ENCODE measurements around the gene TEDDM1. TPM values are rescaled to one million over a fixed set of nuclear protein-coding genes. Genes with fewer than 3 reads are reported as not detected.
A peak's percentile ranks its signal among the peaks of the same experiment; 100 is the strongest.
"Not testable (repeated sequence)": the region's sequence is repeated elsewhere in the genome, so short reads cannot be mapped to it uniquely, and the experiment has no call there.

TEDDM1 gene
- total RNA-seq, 2 donors from 2014 or later, result not detected

- intact Hi-C loops (cut with DNase I), result no loop called here
- ATAC-seq (no peak), DNase-seq (no peak)
These were observed 14.3 kb downstream of the TEDDM1 start for GRCh38 chr1:182385885-182386853.

DNA sequence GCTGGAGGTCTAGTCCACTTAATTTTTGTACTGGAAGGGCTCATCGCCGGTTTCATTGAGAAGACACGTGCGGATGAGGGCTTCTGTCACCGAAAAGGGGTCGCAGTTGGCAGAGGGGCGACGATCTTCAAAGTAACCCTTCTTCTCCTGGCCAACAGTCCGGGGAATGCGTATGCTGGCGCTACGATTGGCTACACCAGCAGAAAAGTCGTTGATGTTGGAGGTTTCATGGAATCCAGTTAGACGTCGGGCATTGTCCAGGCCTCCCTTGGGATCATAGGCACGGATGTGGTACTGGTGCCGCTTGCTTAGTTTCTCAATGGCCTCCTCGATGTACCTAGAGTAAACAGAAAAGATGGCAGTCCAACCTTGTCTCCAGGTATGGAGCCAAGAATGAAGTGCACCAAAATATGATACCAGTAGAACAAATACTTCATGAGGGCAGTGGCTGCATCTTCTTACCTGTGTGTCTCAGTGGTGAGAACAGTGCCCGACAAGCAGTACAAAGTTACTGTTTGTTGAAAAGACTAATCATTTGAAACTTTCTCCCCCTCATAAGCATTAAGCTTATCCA lies 16.0 kb downstream of the TEDDM1 start:
- DNase-seq (no peak), ATAC-seq (no peak)
- intact Hi-C loops (cut with DNase I), result no loop called here

- DNase-seq, result no peak
- no peak for ATAC-seq
- intact Hi-C loops (cut with DNase I), result no loop called here
These were observed 16.5 kb downstream of the TEDDM1 start for GRCh38 chr1:182383934-182384333.

DNA sequence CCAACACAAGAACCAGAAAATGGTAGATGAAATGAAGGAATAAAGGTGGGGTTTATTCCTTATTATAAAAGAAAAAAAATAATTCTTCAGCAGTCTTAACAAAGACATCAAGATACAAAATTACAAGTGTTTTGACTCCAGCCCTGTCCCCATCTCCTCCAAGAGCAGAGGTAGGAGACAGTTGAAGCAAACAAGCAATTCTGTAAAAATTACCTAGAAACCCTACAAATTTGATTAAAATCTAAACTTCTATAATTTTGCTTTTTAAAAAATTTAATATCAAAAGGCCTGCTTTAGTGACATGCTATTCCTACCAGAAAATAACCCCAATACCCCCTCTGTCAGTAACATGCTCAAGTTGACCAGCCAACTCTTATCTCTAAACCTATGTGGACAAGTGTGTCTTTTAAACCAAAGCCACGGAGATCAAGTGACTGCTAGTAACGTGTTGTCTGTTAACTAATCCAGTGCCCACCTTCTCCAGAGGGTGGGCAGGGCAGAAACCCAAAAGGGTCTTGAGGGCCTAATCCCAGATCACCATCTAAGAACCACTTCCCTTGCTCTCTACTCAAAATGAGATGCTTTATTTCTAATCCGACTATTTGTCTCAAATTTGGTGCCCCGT lies 17.3 kb downstream of the TEDDM1 start:
- DNase-seq, result no peak
- intact Hi-C loops (cut with DNase I), result no loop called here
- no peak for ATAC-seq

DNA sequence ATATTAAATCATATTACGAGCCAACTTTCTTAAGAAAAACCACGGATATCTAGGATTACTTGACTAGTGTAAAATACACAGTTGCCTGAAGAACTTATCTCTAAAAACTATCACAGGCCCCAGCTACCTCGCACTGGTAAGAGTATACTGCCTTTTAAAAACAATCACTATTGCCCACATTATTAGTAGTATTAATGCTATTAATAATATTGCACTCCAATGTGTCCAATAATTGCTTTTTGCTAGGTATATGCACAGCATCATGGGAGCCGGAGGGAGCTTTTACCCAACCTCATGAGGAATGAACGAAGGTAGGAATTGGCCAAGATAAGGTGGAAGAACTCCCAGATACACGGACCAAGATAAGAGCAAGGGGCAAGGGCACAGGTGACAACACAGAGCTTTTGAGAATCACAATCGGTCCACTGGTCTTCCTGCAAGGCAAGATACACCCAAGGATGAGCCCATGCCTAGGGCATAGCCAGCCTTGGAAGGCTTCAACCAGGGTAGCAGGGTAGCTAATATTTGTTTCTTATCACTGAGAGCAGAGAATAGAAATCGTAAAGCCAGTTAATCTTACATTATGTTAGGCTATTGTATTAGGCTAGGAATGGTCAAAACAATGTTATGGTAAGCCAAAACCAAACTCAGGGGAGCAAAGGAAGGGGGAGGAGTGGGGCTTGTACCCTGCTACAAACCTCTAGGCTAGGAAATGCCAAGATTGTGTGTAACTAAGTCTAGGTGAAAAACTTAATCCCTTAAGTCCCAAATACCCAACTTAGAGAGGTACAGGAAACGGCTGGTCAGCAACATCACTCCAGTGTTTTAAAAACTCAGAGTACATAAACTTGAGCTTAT lies 18.3 kb downstream of the TEDDM1 start:
- intact Hi-C loops (cut with DNase I), result no loop called here

DNA sequence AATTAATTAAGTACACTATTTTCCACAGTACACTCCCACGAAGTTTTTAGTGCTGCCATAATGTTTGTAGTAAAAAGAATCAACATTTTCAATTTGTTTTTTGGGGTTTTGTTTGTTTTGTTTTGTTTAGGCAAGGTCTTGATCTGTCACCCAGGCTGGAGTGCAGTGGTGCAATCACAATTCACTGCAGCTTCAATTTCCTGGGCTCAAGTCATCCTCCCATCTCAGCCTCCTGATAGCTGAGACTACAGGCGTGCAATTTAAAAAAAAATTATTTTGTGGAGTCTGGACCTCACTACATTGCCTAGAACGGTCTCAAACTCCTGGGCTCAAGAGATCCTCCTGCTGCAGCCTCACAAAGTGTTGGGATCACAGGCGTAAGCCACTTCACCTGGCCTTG lies 20.3 kb downstream of the TEDDM1 start:
- DNase-seq, result no peak
- intact Hi-C loops (cut with DNase I), result no loop called here
- ATAC-seq, result no peak

More for the DNA sequence above, 18.3 kb downstream of the TEDDM1 start:
- DNase-seq (no peak), ATAC-seq (peak in 1 of 2 donors; percentile 6)

DNA sequence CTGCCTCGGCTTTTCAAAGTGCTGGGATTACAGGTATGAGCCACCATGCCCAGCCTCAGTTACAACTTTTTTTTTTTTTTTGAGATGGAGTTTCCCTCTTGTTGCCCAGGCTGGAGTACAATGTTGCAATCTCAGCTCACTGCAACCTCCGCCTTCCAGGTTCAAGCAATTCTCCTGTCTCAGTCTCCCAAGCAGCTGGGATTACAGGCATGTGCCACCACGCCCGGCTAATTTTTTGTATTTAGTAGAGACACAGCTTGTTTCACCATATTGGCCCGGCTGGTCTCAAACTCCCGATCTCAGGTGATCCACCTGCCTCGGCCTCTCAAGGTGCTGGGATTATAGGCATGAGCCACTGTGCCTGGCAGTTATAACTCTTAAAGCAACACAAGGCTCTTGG lies 20.7 kb downstream of the TEDDM1 start:
- intact Hi-C loops (cut with DNase I); ATAC-seq; DNase-seq: not testable (repeated sequence)

DNA sequence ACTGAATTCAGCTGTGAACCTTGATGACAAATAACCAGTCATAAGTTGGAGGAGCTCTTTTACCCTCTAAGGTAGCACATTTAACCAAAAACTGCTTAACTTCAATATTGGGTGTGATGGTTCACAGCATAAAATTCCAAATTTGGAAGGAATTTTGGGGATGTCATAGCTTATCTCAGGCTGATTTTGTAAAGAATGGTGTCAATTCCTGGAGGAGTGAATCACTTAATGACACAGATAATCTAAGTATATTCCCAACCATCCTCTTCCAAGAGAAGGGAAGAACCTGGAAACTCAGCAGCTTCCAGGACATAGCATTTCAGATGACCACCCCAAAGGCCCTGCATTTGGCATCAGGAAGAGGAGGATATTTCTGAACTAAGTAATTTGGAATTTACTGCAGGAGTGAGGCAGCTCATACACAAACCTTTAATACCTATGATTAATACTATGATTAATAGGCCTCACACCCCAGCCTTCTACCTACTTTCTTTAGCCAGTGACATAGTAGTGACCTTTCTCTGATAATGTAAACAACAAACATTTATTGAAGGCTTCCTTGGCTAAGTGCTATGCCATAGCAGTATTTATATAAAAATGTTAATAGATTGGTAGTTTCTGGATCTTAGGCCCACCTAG lies 23.4 kb downstream of the TEDDM1 start:
- intact Hi-C loops (cut with DNase I), result no loop called here
- ATAC-seq, result peak in 1 of 2 donors; percentile 22

DNA sequence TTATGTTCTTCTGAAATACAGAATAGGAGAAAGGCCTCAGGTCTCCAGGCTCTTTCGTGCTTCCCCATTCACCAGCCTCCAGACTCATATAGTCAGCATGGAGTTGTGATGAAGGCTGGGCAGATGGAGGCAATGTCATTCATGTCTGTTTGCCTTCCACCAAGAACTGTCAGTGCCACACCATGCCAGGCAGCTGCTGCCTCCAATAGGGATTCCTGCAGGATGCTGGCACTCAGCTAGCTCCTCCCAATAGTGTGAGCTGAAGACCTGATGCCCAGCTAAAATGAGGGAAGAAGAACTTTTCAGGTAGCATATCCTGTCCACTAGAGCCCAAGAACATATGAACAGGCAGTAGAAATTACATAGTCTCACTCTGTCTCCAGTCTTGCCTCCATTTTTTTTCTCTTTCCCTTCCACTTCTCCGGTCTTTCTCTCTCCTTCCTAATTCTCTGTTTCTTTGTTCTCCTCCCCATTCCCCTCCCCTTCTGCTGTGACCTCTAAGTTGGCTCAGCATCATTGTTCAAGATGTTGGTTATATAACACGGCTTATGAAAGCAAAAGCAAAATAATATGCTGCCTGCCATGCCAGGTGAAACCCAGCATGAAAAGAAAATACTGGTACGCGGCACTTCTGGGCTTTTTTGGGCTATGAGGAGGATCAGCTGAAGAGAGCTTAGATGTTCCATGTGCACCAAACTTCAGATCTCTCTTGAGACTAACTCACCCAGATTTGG lies 26.2 kb downstream of the TEDDM1 start:
- DNase-seq, result no peak
- peak in 1 of 2 donors; percentile 53 for ATAC-seq
- intact Hi-C loops (cut with DNase I), result no loop called here

More for the DNA sequence above, 23.4 kb downstream of the TEDDM1 start:
- DNase-seq, result no peak

- ATAC-seq (no peak), DNase-seq (no peak)
- intact Hi-C loops (cut with DNase I), result no loop called here
These were observed 29.9 kb downstream of the TEDDM1 start for GRCh38 chr1:182370532-182370931.

DNA sequence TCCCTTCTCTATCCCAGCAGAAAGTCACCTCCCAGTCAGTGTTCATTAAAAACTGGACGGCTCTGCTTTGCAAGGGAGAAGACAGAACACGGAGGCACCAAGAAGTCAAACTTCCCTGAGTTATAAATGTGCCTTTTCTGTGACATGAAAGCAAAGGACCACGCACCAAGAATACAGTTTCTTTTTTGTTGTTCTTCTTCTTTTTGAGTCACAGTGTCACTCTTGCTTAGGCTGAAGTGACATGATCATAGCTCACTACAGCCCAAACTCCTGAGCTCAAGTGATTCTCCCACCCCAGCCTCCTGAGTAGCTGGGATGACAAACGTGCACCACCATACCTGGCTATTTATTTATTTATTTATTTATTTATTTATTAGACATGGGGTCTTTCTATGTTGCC lies 31.6 kb downstream of the TEDDM1 start:
- no peak for ATAC-seq
- DNase-seq, result no peak
- intact Hi-C loops (cut with DNase I), result no loop called here

- intact Hi-C loops (cut with DNase I), result no loop called here
- DNase-seq (no peak), ATAC-seq (no peak)
These were observed 32.1 kb downstream of the TEDDM1 start for GRCh38 chr1:182368358-182368757.

GRCh38 chr1:182367926-182368325 lies 32.5 kb downstream of the TEDDM1 start:
- no peak for ATAC-seq
- intact Hi-C loops (cut with DNase I), result no loop called here
- DNase-seq, result no peak

DNA sequence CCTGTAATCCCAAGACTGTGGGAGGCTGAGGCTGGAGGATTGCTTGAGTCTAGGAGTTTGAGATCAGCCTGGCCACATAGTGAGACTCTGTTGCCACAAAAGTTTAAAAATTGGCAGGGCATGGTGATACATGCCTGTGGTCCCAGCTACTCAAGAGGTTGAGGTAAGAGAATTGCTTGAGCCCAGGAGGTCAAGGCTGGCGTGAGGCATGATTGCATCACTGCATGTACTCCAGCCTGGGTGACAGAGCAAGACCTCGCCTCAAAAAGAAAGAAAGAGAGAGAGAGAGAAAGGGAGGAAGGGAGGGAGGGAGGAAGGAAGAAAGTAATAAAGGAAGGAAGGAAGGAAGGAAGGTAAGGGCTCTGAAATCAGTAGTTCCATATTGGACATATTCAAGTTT lies 33.9 kb downstream of the TEDDM1 start:
- intact Hi-C loops (cut with DNase I), result no loop called here
- ATAC-seq (no peak), DNase-seq (no peak)

DNA sequence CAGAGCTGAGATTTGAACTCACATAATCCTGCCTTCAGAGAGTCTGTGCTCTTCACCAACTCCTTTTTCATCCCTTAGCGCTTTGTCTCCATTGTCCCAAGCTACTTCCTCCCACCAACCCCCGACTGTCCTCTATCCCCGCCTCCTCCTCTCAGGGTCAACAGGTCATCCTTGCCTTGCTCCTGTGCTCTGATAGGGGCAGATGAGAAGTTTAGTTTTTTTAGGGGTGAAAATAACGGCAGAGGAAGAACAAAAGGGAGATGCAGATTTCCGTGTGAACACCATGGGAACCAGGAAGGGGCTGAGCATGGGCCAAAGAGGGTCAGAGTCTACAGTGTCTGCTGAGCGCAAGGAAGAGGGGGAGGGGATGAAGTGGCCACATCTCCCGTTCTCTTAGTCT lies 40.8 kb downstream of the TEDDM1 start:
- intact Hi-C loops (cut with DNase I), result no loop called here
- ATAC-seq (no peak), DNase-seq (no peak)

DNA sequence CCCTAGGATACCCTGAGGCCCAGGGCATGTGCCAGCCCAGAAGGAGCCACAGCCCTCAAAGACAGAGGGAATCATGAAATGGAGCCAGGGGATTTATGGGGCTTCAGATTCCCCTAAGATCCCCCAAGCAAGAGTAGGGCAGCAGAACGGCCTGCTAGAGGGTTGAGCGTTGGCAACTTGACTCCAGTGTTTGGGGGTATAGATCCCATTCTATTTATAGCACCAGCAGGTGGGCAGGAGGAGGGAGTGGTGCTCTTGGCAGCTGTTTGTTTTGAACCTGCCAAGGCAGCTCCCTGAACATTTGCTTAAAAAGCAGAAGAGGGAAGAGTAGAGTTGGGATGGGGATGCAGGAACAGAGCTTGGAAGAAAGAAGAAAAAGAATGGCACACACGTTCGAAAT lies 42.6 kb downstream of the TEDDM1 start:
- ATAC-seq (no peak), DNase-seq (no peak)
- intact Hi-C loops (cut with DNase I), result no loop called here

DNA sequence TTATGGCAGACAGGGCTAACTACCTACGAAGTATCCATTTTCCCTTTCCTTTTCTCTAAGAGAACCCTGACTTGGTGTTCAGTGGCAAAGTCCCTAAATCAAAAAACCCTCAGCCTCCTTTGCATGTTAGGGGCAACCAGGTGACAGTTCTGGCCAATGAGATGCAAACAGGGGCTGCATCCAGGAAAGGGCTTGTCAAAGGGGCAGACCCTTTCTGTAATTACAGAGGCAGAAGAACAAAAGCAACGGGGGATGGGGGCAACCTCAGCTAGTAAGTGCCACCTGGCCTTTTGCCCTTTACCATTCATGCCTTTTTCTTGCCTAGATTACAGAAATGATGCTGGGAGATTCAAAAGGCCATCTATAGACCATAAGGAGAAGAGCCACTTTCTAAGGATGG lies 43.3 kb downstream of the TEDDM1 start:
- intact Hi-C loops (cut with DNase I), result no loop called here
- ATAC-seq, result no peak
- no peak for DNase-seq

DNA sequence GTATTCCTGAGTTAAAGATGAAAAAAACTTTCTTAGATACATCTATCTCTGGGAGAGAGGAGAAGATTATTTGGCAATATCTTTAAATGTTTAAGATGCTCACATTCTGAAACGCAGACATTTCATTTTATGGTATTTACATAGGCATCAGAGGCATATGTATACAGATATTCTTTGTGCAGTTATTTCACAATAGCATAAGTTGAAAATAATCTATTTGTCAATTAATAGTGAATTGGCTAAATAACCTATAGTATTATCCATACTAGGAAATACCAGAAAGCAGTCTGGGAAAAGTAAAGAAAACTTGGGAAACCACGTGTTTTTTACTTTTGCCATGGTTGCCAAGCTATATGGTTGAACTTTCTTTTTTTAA lies 44.8 kb downstream of the TEDDM1 start:
- no peak for ATAC-seq
- intact Hi-C loops (cut with DNase I), result no loop called here
- DNase-seq, result no peak

All from left cardiac atrium (tissue), 4 donors.